ENCODE results near the gene OPN3. TPM values are rescaled to one million over a fixed set of nuclear protein-coding genes. Genes with fewer than 3 reads are reported as not detected.

Gene OPN3
- total and polyA plus RNA-seq, 2 of the 4 experiments (the other 2 are of a cell fraction) = 16.4 to 21.9 TPM

GRCh38 chr1:241635556-241636152 lies 4.5 kb downstream of the OPN3 start:
- Histone ChIP-seq H2AFZ (replicated peaks; ENCODE audit: low read length, poor library complexity) (no peak overlapping the region), H3K79me1 (ENCODE audit: low read depth in 1 of 2, low read length in 2 of 2) (peaks cover 15 to 35% of the 10 kb centered on the region in 2 experiments), H3K56ac (ENCODE audit: extremely low read depth, insufficient read depth, low read length) (no peak overlapping the region), H3K4me3 (ENCODE audit: insufficient read depth, low read depth, low read length) (no peak overlapping the region), H4K5ac (ENCODE audit: low read depth, low read length) (peak overlapping the region; percentile 29; the same call in 1 of the 2 replicates), H2AK5ac (ENCODE audit: low read depth, low read length) (no peak overlapping the region), H2BK120ac (ENCODE audit: low read depth, low read length) (no peak overlapping the region), H3K27me3 (ENCODE audit: control insufficient read depth, insufficient read depth, low read length) (no peaks in the 10 kb centered on the region), H3K9me1 (ENCODE audit: insufficient read depth, low read length) (peaks cover 8% of the 10 kb centered on the region), H4K8ac (ENCODE audit: low read depth in 2 of 2, low read length in 2 of 2) (no peak overlapping the region), H3K4me1 (ENCODE audit: control insufficient read depth, insufficient read depth, low read length) (peaks cover 12% of the 10 kb centered on the region), H4K91ac (ENCODE audit: insufficient read depth, low read depth, low read length) (no peak overlapping the region), H3K23ac (ENCODE audit: low read depth, low read length) (no peak overlapping the region), H2BK15ac (ENCODE audit: low read depth, low read length) (no peak overlapping the region), H3K36me3 (ENCODE audit: control insufficient read depth, insufficient read depth, low read length) (peaks cover 3% of the 10 kb centered on the region; the same call in 1 of the 2 replicates), H3K9ac (ENCODE audit: low read depth, low read length) (no peak overlapping the region), H3K14ac (replicated peaks; ENCODE audit: low read depth, low read length) (no peak overlapping the region), H3K9me3 (ENCODE audit: control insufficient read depth, insufficient read depth, low read length) (no peaks in the 10 kb centered on the region), H3K4ac (ENCODE audit: low read depth, low read length) (no peak overlapping the region), H2AK9ac (replicated peaks; ENCODE audit: low read depth, low read length, poor library complexity) (no peak overlapping the region), H2BK20ac (ENCODE audit: low read depth, low read length) (no peak overlapping the region), H2BK5ac (ENCODE audit: low read depth, low read length, poor library complexity, severe bottlenecking) (peak overlapping the region; percentile 36), H4K20me1 (ENCODE audit: insufficient read depth, low read length) (0 out of 2 replicates have a peak, but pooled peaks cover 6% of the 10 kb centered on the region), H3K18ac (ENCODE audit: low read depth, low read length) (peak overlapping the region; percentile 35; the same call in 1 of the 2 replicates), H3K27ac (ENCODE audit: insufficient read depth, low read length) (no peak overlapping the region; the same call in 1 of the 2 replicates), H3K4me2 (ENCODE audit: low read depth, low read length) (no peak overlapping the region)
- BruUV-seq (replicated peaks) = no TSS peak
- ChIA-PET CTCF (interaction anchor here (0.6 to 1.7 kb wide), 2 partner anchors 8 to 24 kb away, joined by 3 to 5 read pairs; no protein-coding TSS in a partner anchor), POLR2A (ENCODE audit: unreplicated experiment) (interaction anchor here (0.5 kb wide), 1 partner anchor 203 kb away, joined by 3 read pairs; no protein-coding TSS in a partner anchor)
- ATAC-seq (ENCODE audit: low read depth) = no peak
- WGBS, 2 experiments (ENCODE audit: extremely low coverage in 2 of 2, insufficient read length in 1 of 2) = no CpG with 5 or more reads among the region's 4 CpGs
- in situ Hi-C loops (cut with MboI; ENCODE audit: low sequenced_read_pairs) = no loop called here
- DNase-seq = no peak
- no peak for TF ChIP-seq NFE2L2 (IDR thresholded peaks at IDR 0.05; ENCODE audit: low read depth, low read length)
- dilution Hi-C loops (cut with HindIII; ENCODE audit: low sequenced_read_pairs, unreplicated experiment) = no loop called here
- intact Hi-C loops (cut with micrococcal nuclease) = loop anchor here (2.0 kb wide), 2 partner anchors 23 to 199 kb away; no protein-coding TSS in a partner anchor

Data from IMR-90 (cell line).